Natural killer cell (primary cell): ENCODE results near the gene WEE1. TPM values are rescaled to one million over a fixed set of nuclear protein-coding genes. Genes with fewer than 3 reads are reported as not detected.

Experiments
- ATAC-seq, 3 donors: fragments of 150-1000 bp in 2 of 3; fragments of 200-7000 bp in 1 of 3; cut with Tn5 transposase; 1 replicate in 1 of 3; 2 replicates in 2 of 3; pipeline ENCODE4 v1.10.0; 2021; ENCODE audit warnings: mild to moderate bottlenecking in 2 of 3, moderate library complexity in 2 of 3
- DNase-seq, 2 donors: peaks; one replicate each; pipeline versions ENCODE4 v3.0.0 to v3.0.0-alpha.2; 2013 to 2021; ENCODE audit warnings: mixed read lengths in 1 of 2
- H3K27ac ChIP-seq: one replicate; pipeline ENCODE4 v1.5.1; 2013; ENCODE audit warnings: mild to moderate bottlenecking, low read length
- H3K27me3 ChIP-seq: one replicate; pipeline ENCODE4 v1.6.1; 2013; ENCODE audit warnings: low read length; ENCODE audit not compliant: control insufficient read depth, insufficient read depth
- H3K36me3 ChIP-seq: one replicate; pipeline ENCODE4 v1.6.1; 2013; ENCODE audit warnings: low read length; ENCODE audit not compliant: control insufficient read depth, insufficient read depth
- H3K4me1 ChIP-seq: one replicate; pipeline ENCODE4 v1.6.1; 2013; ENCODE audit warnings: low read length; ENCODE audit not compliant: control insufficient read depth, insufficient read depth
- H3K4me3 ChIP-seq: one replicate; pipeline ENCODE4 v1.5.1; 2013; ENCODE audit warnings: low read length
- H3K9me3 ChIP-seq: one replicate; pipeline ENCODE4 v1.6.1; 2013; ENCODE audit warnings: low read length; ENCODE audit not compliant: control insufficient read depth, insufficient read depth
- H3K27ac Mint-ChIP-seq, 2 donors: one replicate each; pipeline ENCODE4 v1.8.0; 2022; ENCODE audit warnings: mild to moderate bottlenecking in 2 of 2, mixed read lengths in 2 of 2, moderate library complexity in 1 of 2
- H3K27me3 Mint-ChIP-seq, 2 donors: one replicate each; pipeline ENCODE4 v1.8.0; 2022; ENCODE audit warnings: low read depth in 2 of 2, mixed read lengths in 2 of 2
- H3K36me3 Mint-ChIP-seq: one replicate; pipeline ENCODE4 v1.8.0; 2022; ENCODE audit warnings: mixed read lengths
- H3K4me1 Mint-ChIP-seq, 2 donors: one replicate each; pipeline ENCODE4 v1.8.0; 2022; ENCODE audit warnings: mixed read lengths in 2 of 2
- H3K4me3 Mint-ChIP-seq: one replicate; pipeline ENCODE4 v1.8.0; 2022; ENCODE audit warnings: mild to moderate bottlenecking, moderate library complexity, mixed read lengths
- H3K9me3 Mint-ChIP-seq, 2 donors: one replicate each; pipeline ENCODE4 v1.8.0; 2022; ENCODE audit warnings: mixed read lengths in 2 of 2
- WGBS: methylation state at CpG from one replicate; pipeline ENCODE4 v1.1.7; 2013; ENCODE audit warnings: missing lambda C conversion rate; ENCODE audit not compliant: insufficient coverage; 5-methylcytosine and 5-hydroxymethylcytosine counted together
- intact Hi-C: fragments of 100-400 bp; cut with micrococcal nuclease; formaldehyde crosslinking; loops from one replicate; pipeline ENCODE4 v1.14.2; 2022
- total RNA-seq, 4 donors: library from RNA; stranded (reverse); fragments of 120-200 nt in 1 of 4; gene quantifications; one replicate each; pipeline versions ENCODE4 v1.2.3 to v1.2.4, GENCODE V29; 2013 to 2022
- TF ChIP-seq, protein P1 (sequence below): fragments of 200-600 bp; IDR thresholded peaks from one replicate; pipeline ENCODE4 v1.8.0; 2022; ENCODE audit warnings: antibody characterized with exemption

Gene WEE1
- total RNA-seq, 3 donors from 2014 or later (not counting 1 experiment from before 2014, with no cell fraction given), result 17.1 to 20.8 (median 19.0) TPM

- Mint-ChIP-seq H3K4me1 (no peaks in the 10 kb centered on the region), H3K27ac (no peak overlapping the region), H3K36me3 (peaks cover 5% of the 10 kb centered on the region), H3K9me3 (peaks cover 2 to 3% of the 10 kb centered on the region in 2 donors), H3K27me3 (no peaks in the 10 kb centered on the region), H3K4me3 (no peak overlapping the region)
- Histone ChIP-seq H3K27me3 (no peaks in the 10 kb centered on the region), H3K4me1 (no peaks in the 10 kb centered on the region), H3K9me3 (no peaks in the 10 kb centered on the region), H3K27ac (no peak overlapping the region), H3K4me3 (no peak overlapping the region), H3K36me3 (no peaks in the 10 kb centered on the region)
- 96% methylated on average over 3 of the region's 3 CpGs for WGBS
- TF ChIP-seq, protein P1, sequence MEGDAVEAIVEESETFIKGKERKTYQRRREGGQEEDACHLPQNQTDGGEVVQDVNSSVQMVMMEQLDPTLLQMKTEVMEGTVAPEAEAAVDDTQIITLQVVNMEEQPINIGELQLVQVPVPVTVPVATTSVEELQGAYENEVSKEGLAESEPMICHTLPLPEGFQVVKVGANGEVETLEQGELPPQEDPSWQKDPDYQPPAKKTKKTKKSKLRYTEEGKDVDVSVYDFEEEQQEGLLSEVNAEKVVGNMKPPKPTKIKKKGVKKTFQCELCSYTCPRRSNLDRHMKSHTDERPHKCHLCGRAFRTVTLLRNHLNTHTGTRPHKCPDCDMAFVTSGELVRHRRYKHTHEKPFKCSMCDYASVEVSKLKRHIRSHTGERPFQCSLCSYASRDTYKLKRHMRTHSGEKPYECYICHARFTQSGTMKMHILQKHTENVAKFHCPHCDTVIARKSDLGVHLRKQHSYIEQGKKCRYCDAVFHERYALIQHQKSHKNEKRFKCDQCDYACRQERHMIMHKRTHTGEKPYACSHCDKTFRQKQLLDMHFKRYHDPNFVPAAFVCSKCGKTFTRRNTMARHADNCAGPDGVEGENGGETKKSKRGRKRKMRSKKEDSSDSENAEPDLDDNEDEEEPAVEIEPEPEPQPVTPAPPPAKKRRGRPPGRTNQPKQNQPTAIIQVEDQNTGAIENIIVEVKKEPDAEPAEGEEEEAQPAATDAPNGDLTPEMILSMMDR, result no peak
- intact Hi-C loops, result no loop called here
- ATAC-seq, result no peak
- DNase-seq, result no peak
Measured at GRCh38 chr11:9566561-9567063, 6.9 kb upstream of the WEE1 start.

- intact Hi-C loops, result no loop called here
- no peak overlapping the region for H3K4me3 Mint-ChIP-seq
- DNase-seq, result no peak
- H3K27ac Mint-ChIP-seq, result no peak overlapping the region
- Histone ChIP-seq H3K4me3 (no peak overlapping the region), H3K27me3 (no peaks in the 10 kb centered on the region), H3K36me3 (no peaks in the 10 kb centered on the region), H3K27ac (no peak overlapping the region), H3K9me3 (no peaks in the 10 kb centered on the region), H3K4me1 (peaks cover 3% of the 10 kb centered on the region)
- 97% methylated on average over 5 of the region's 5 CpGs for WGBS
- no peaks in the 10 kb centered on the region for H3K27me3 Mint-ChIP-seq
- H3K9me3 Mint-ChIP-seq, result no peaks in the 10 kb centered on the region
- no peak for ATAC-seq
- no peaks in the 10 kb centered on the region for H3K4me1 Mint-ChIP-seq
- TF ChIP-seq, protein P1, result no peak
- no peaks in the 10 kb centered on the region for H3K36me3 Mint-ChIP-seq
Measured at GRCh38 chr11:9567401-9567800, 6.1 kb upstream of the WEE1 start.

DNA sequence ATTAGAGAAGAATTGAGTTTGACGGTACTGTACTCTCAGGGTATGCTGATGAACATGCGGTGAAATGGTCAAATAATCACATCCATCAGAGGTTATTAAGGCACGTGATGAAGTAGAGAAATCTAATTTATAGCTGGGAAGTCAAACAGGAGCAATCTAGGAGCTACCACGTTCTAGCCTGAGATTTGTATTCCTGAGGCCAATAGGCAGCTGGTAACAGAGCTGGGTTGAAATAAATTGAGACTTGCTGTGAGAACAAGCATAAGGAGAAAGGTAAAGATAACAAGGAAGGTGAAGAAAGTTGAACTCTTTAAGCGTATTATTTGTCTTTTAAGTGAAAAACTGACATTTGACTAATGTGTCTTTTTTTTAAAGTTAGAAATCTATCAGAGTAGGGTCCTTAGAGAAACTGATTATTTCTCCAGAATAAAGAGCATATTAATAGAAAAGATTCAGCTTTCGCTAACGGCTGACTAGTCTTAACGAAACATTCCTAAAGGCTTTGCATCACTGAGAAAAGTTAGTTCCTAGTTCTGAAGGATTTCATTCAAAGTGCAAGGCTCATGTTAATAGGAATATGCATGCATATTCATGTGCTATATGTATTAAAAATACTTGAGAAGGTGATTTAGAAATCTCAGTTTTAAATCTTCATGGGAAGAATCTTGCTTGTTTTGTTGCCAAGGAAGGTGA, 5.2 kb upstream of the WEE1 start:
- Mint-ChIP-seq H3K9me3 (no peaks in the 10 kb centered on the region), H3K4me3 (no peak overlapping the region), H3K27ac (no peak overlapping the region), H3K36me3 (no peaks in the 10 kb centered on the region), H3K4me1 (no peaks in the 10 kb centered on the region), H3K27me3 (no peaks in the 10 kb centered on the region)
- TF ChIP-seq, protein P1, result no peak
- H3K9me3 ChIP-seq, result no peaks in the 10 kb centered on the region
- ATAC-seq, result no peak
- no peak for DNase-seq
- 93% methylated on average over 8 of the region's 8 CpGs for WGBS
- H3K27ac ChIP-seq, result peak overlapping the region; percentile 9
- no peaks in the 10 kb centered on the region for H3K27me3 ChIP-seq
- H3K36me3 ChIP-seq, result no peaks in the 10 kb centered on the region
- intact Hi-C loops, result no loop called here
- peaks cover 9% of the 10 kb centered on the region for H3K4me1 ChIP-seq
- H3K4me3 ChIP-seq, result no peak overlapping the region
